Type B pancreatic cell (in vitro differentiated cells): ENCODE measurements around the gene TMEM272. TPM values are rescaled to one million over a fixed set of nuclear protein-coding genes. Genes with fewer than 3 reads are reported as not detected.

Experiments used
- DNase-seq: peaks from one replicate; pipeline ENCODE4 v3.0.0; 2021; ENCODE audit warnings: mixed read lengths; ENCODE audit not compliant: unreplicated experiment; ENCODE audit errors: extremely low spot score
- H3K27ac Mint-ChIP-seq: 2 replicates; pipeline ENCODE4 v1.8.0; 2021; ENCODE audit warnings: mild to moderate bottlenecking, mixed read lengths
- H3K27me3 Mint-ChIP-seq: 2 replicates; pipeline ENCODE4 v1.8.0; 2021; ENCODE audit warnings: mixed read lengths
- H3K36me3 Mint-ChIP-seq: 2 replicates; pipeline ENCODE4 v1.8.0; 2021; ENCODE audit warnings: mixed read lengths
- H3K4me1 Mint-ChIP-seq: one replicate; pipeline ENCODE4 v1.8.0; 2021; ENCODE audit warnings: mixed read lengths; ENCODE audit not compliant: unreplicated experiment
- H3K4me3 Mint-ChIP-seq: 2 replicates; pipeline ENCODE4 v1.8.0; 2021; ENCODE audit warnings: mild to moderate bottlenecking, mixed read lengths
- H3K9me3 Mint-ChIP-seq: 2 replicates; pipeline ENCODE4 v1.8.0; 2021; ENCODE audit warnings: mixed read lengths
- CTCF ChIP-seq: fragments of 200-600 bp; sonication (generic); conservative IDR thresholded peaks from 2 replicates; pipeline ENCODE4 v1.5.0; 2021; ENCODE audit warnings: antibody characterized with exemption, mild to moderate bottlenecking
- total RNA-seq: library from RNA; stranded (reverse); gene quantifications from 2 replicates; pipeline ENCODE4 v1.2.1, GENCODE V29; 2021; ENCODE audit warnings: low replicate concordance

Gene TMEM272
- total RNA-seq, 1 donor from 2014 or later = 0.63 TPM

- H3K36me3 Mint-ChIP-seq = no peaks in the 10 kb centered on the region
- H3K27ac Mint-ChIP-seq = no peak overlapping the region
- no peak for TF ChIP-seq CTCF
- peaks cover 6% of the 10 kb centered on the region for H3K4me1 Mint-ChIP-seq
- H3K4me3 Mint-ChIP-seq = no peak overlapping the region
- no peaks in the 10 kb centered on the region for H3K9me3 Mint-ChIP-seq
- no peak for DNase-seq
- H3K27me3 Mint-ChIP-seq = no peaks in the 10 kb centered on the region
These were observed 33.9 kb downstream of the TMEM272 start for GRCh38 chr13:51811046-51811445.

GRCh38 chr13:51808811-51809210, 36.2 kb downstream of the TMEM272 start:
- Mint-ChIP-seq H3K27ac (no peak overlapping the region), H3K9me3 (no peaks in the 10 kb centered on the region), H3K4me3 (no peak overlapping the region), H3K36me3 (no peaks in the 10 kb centered on the region), H3K27me3 (no peaks in the 10 kb centered on the region), H3K4me1 (peaks cover 12% of the 10 kb centered on the region)
- no peak for DNase-seq
- TF ChIP-seq CTCF = no peak

GRCh38 chr13:51807041-51807440, 37.9 kb downstream of the TMEM272 start:
- no peak for TF ChIP-seq CTCF
- Mint-ChIP-seq H3K36me3 (no peaks in the 10 kb centered on the region), H3K27me3 (no peaks in the 10 kb centered on the region), H3K4me3 (no peak overlapping the region), H3K27ac (peak overlapping the region; percentile 50), H3K4me1 (peaks cover 22% of the 10 kb centered on the region), H3K9me3 (no peaks in the 10 kb centered on the region)
- DNase-seq = no peak

- H3K27me3 Mint-ChIP-seq = no peaks in the 10 kb centered on the region
- TF ChIP-seq CTCF = no peak
- peak overlapping the region; percentile 3 for H3K4me3 Mint-ChIP-seq
- no peaks in the 10 kb centered on the region for H3K9me3 Mint-ChIP-seq
- H3K4me1 Mint-ChIP-seq = peaks cover 27% of the 10 kb centered on the region
- H3K27ac Mint-ChIP-seq = peak overlapping the region; percentile 13
- DNase-seq = no peak
- no peaks in the 10 kb centered on the region for H3K36me3 Mint-ChIP-seq
These were observed 38.4 kb downstream of the TMEM272 start for GRCh38 chr13:51806566-51806965.

- no peaks in the 10 kb centered on the region for H3K36me3 Mint-ChIP-seq
- H3K4me3 Mint-ChIP-seq = peak overlapping the region; percentile 89
- no peak for DNase-seq
- TF ChIP-seq CTCF = no peak
- peak overlapping the region; percentile 89 for H3K27ac Mint-ChIP-seq
- no peaks in the 10 kb centered on the region for H3K9me3 Mint-ChIP-seq
- no peaks in the 10 kb centered on the region for H3K27me3 Mint-ChIP-seq
- peaks cover 30% of the 10 kb centered on the region for H3K4me1 Mint-ChIP-seq
These were observed 39.1 kb downstream of the TMEM272 start for GRCh38 chr13:51805925-51806324.

GRCh38 chr13:51805313-51805712, 39.7 kb downstream of the TMEM272 start:
- no peaks in the 10 kb centered on the region for H3K27me3 Mint-ChIP-seq
- peaks cover 30% of the 10 kb centered on the region for H3K4me1 Mint-ChIP-seq
- H3K27ac Mint-ChIP-seq = peak overlapping the region; percentile 89
- no peak for TF ChIP-seq CTCF
- H3K4me3 Mint-ChIP-seq = peak overlapping the region; percentile 89
- no peaks in the 10 kb centered on the region for H3K9me3 Mint-ChIP-seq
- H3K36me3 Mint-ChIP-seq = no peaks in the 10 kb centered on the region
- no peak for DNase-seq
